Mammary epithelial cell (primary cell): ENCODE measurements around the gene IFIT2.

Experiments
- CTCF ChIP-seq, 2 donors: IDR thresholded peaks in 1 of 2; conservative IDR thresholded peaks in 1 of 2; 2 replicates each; pipeline ENCODE4 v1.5.1; 2011 to 2012; ENCODE audit warnings: inconsistent platforms in 2 of 2, low read length in 2 of 2, mild to moderate bottlenecking in 2 of 2, control low read depth in 1 of 2, low read depth in 1 of 2; ENCODE audit not compliant: insufficient read depth in 1 of 2; ENCODE audit errors: extremely low read depth in 1 of 2
- EZH2 ChIP-seq: IDR thresholded peaks from 2 replicates; pipeline ENCODE4 v1.6.1; 2012; ENCODE audit warnings: low read length, inconsistent platforms, borderline replicate concordance

GRCh38 chr10:89270153-89270483 is 31.7 kb upstream of the IFIT2 start:
- TF ChIP-seq CTCF (conservative IDR thresholded peaks at IDR 0.05 in 1 of 2, IDR thresholded peaks at IDR 0.05 in 1 of 2; ENCODE audit: extremely low read depth in 1 of 2, insufficient read depth in 1 of 2, low read depth in 1 of 2, low read length in 2 of 2): no peak
- TF ChIP-seq EZH2: no peak
